A172 (cell line): ENCODE measurements around the gene UTP4. TPM values are rescaled to one million over a fixed set of nuclear protein-coding genes. Genes with fewer than 3 reads are reported as not detected.
"Not testable (repeated sequence)": the region's sequence is repeated elsewhere in the genome, so short reads cannot be mapped to it uniquely, and the experiment has no call there.

Experiments used
- DNase-seq: peaks from one replicate; pipeline ENCODE4 v3.0.0-alpha.2; 2015; ENCODE audit warnings: low spot score
- total RNA-seq: library from RNA; depleted of rRNA; stranded (reverse); fragments of >200 nt; shearing (Covaris generic); gene quantifications from 2 replicates; pipeline ENCODE4 v1.2.3, GENCODE V29; 2014

UTP4 gene
- total RNA-seq, 1 experiment from 2014 or later: 30.9 TPM

DNA sequence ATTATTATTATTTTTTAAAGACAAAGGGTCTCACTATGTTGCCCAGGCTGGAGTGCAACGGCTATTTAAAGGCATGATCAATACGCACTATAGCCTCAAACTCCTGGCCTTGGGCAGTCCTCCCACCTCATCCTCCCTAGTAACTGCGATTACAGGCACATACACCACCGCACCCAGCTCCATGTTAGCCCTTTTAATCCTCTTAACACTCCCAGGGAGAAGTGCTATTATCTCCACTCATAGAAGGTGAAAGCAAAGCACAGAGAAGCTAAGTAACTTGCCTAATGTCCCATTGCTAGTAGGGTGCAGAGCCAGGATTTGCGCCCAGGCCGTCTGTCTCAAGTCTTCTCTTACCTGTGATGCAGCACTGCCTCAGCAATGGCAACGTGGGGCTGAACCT is 22.0 kb upstream of the UTP4 start:
- no peak for DNase-seq

DNA sequence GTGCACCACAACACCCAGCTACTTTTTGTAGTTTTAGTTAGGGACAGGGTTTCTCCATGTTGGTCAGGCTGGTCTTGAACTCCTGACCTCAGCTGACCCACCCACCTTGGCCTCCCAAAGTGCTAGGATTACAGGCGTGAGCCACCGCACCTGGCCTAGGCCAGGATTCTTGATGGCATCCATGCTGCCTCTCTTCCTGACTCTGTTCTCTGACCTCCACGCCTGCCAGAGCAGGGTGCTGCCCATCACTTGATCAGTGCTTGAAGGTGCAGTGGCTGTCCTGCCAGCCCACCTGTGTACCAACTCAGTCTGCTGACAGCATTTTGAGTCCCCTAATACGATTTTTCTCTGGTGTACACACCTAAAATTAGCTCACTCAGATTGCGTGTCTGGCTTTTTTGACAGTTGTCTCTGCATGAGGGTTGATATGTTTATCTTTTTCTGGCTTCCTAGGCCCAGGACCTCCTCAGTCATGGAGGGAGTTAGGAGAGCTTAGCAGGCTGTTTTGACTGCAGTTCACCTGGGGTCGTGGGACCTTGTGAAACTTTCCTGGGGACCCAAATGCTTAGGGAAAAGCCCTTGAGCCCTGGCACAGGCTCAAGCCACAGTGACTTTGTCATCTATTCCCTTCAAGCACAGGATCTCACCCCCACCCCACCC is 21.1 kb upstream of the UTP4 start:
- no peak for DNase-seq

GRCh38 chr16:69111876-69112230 is 20.6 kb upstream of the UTP4 start:
- DNase-seq: no peak

- peak; percentile 56 for DNase-seq
These were observed 19.9 kb upstream of the UTP4 start for GRCh38 chr16:69112285-69113129.

DNA sequence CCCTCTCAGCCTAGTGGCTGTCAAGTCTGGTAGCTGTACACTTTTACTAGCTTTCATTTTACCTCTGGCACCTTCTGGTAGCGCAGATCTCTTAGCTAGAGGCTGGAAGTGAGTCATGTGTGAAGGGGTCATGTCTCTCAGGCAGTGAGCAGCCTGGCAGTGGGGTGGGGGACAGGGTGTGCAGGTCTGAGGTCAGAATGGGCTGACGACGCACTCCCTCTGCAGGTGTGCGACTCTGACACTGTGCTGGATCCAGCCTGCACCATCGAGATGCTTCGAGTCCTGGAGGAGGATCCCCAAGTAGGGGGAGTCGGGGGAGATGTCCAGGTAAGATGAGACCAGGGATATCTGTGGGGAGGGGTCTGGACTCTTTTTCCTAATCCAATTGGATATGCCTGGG is 19.2 kb upstream of the UTP4 start:
- DNase-seq: no peak

DNA sequence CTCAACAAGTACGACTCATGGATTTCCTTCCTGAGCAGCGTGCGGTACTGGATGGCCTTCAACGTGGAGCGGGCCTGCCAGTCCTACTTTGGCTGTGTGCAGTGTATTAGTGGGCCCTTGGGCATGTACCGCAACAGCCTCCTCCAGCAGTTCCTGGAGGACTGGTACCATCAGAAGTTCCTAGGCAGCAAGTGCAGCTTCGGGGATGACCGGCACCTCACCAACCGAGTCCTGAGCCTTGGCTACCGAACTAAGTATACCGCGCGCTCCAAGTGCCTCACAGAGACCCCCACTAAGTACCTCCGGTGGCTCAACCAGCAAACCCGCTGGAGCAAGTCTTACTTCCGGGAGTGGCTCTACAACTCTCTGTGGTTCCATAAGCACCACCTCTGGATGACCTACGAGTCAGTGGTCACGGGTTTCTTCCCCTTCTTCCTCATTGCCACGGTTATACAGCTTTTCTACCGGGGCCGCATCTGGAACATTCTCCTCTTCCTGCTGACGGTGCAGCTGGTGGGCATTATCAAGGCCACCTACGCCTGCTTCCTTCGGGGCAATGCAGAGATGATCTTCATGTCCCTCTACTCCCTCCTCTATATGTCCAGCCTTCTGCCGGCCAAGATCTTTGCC is 18.0 kb upstream of the UTP4 start:
- no peak for DNase-seq

GRCh38 chr16:69114976-69115355 is 17.5 kb upstream of the UTP4 start:
- no peak for DNase-seq

GRCh38 chr16:69115361-69115760 is 17.1 kb upstream of the UTP4 start:
- no peak for DNase-seq

DNA sequence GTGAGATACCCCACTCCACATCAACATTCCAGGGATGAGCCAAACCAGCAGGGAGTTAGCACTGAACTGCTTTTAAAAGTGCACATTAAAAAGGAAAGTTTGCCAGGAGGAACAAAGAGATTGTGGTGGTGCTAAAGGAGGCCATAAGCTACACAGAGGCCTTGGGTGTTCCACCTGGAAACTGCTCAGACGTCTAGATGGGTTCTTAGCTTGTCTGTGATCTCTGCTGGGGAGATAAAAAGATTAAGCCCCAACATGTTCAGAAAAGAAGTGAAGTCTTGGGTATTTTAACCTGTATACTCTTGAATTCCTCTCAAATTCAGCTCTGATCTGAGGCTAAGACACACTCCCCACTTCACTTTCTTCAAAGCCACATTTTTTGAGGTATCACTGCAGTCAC is 16.6 kb upstream of the UTP4 start:
- DNase-seq: no peak

GRCh38 chr16:69116256-69116875 is 16.1 kb upstream of the UTP4 start:
- no peak for DNase-seq

- no peak for DNase-seq
These were observed 15.5 kb upstream of the UTP4 start for GRCh38 chr16:69116906-69117305.

DNA sequence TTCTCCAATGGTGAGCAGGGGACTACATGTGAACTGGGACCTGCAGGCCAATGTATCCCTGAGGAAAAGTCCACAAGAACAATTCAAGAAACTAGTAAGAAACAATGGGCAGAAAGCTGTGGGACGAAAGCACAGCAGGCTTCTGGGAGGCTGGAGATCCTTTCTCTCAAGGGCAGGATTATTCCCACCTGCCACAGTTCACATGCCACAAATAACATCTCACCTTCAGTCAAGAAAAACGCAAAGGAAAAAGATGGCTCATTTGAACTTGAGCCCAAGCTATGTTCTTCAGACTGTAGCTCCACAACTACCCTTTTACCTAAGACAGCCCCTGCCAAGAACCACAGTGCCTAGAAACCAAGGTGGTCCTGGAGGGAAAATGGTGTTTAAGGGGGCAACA is 14.0 kb upstream of the UTP4 start:
- no peak for DNase-seq

DNA sequence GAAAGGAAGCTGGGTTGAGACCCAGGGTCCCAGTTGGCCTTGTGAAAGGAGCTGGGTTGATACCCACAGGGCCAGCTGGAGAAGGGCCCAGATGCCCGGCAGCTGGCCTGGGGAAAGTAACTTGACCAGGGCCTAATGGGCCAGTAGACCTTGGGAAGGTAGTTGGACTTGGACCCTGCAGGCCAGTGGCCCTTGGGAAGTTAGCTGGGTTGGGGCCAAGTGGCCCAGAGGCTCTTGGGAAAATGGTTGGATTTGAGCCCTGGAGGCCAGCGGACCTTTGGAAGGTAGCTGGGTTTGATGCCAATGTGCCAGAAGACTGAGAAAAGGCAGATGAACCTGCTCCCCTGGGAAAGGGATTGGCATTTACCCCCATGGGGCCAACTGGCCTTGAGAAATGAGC is 13.5 kb upstream of the UTP4 start:
- no peak for DNase-seq

DNA sequence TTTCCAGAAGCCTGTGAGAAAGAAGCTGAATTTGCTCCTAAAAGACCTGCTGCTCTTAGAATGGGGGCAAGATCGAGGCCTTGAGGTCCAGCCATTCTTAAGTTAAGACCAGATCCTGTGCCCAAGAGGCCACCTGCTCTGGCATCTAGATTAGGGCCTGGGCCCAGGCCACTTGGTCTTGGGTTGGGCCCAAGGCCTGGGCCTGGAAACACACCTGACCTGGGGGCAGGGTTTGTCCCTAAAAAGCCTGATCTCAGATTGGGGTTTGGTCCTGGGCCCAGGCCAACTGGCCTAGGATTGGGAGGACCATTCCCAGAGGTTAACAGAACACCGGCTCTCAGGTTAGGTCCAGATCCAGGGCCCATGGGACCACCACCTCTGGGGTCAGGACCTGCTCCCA is 12.9 kb upstream of the UTP4 start:
- no peak for DNase-seq

GRCh38 chr16:69120096-69120664 is 12.3 kb upstream of the UTP4 start:
- DNase-seq: no peak

DNA sequence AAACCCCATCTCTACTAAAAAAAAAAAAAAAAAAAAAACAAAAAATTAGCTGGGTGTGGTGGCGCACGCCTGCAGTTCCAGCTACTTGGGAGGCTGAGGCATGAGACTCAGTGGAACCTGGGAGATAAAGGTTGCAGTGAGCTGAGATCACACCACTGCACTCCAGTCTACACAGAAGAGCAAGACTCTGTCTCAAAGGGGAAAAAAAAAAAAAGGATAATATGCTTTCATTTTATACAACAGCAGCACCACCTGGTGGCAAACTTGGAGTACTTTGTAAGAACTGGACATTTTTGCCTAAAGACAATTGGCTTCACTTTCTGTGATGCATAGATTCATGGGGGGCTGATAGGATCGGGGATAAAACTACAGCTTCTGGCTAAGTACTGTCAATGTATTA is 8.5 kb upstream of the UTP4 start:
- DNase-seq: peak; percentile 70

GRCh38 chr16:69124406-69124805 is 8.0 kb upstream of the UTP4 start:
- not testable (repeated sequence) for DNase-seq

DNA sequence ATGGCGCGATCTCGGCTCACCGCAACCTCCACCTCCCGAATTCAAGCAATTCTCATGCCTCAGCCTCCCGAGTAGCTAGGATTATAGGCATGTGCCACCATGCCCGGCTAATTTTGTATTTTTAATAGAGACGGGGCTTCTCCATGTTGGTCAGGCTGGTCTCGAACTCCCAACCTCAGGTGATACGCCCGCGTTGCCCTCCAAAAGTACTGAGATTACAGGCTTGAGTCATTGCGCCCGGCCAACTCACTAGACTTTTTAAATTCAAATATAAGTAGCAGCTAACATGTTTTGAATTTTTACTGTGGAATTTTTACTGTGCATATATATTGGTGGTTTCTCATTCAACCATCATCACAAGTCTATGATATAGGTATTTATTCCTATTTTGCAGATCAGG is 7.5 kb upstream of the UTP4 start:
- DNase-seq: not testable (repeated sequence)

DNA sequence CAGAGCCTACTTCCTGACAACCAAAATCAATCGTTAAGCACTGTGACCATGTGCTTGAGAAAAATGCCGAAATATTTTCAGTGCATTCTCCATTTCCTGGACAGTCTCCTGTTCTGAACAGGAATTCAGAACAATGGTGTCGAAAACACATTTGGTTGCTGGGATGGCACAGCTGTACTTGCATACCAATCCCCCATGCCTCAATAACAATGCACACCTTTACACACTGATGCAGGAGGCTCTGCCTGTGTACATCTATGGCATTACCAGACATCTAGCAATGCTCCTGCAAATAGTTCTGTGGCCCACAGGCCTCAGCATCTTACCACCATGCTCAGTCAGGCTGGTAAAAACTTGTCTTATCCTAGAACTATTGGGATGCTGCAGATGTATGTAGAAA is 6.2 kb upstream of the UTP4 start:
- no peak for DNase-seq

- DNase-seq: not testable (repeated sequence)
These were observed 5.6 kb upstream of the UTP4 start for GRCh38 chr16:69126801-69127200.

DNA sequence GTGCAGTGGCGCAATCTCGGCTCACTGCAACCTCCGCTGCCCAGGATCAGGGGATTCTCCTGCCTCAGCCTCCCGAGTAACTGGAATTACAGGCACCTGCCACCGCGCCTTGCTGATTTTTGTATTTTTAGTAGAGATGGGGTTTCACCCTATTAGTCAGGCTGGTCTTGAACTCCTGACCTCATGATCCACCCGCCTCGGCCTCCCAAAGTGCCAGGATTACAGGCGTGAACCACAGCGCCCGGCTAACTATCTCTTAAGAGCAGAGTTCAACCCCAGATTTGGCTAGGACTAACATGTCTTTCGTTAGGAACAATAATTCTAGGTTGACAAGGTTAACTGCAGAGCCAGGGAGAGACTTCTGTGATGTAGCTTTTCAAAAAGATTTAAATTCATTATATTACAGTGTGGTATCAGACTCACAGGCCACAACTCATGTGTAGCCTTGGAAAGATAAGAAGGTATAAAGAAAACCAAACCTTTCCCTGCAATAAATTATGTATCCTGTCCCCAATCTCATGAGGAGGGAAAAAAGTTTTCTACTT is 4.4 kb upstream of the UTP4 start:
- no peak for DNase-seq

GRCh38 chr16:69130461-69130860 is 2.0 kb upstream of the UTP4 start:
- DNase-seq: no peak
